NCI-H2107 (cell line): ENCODE results near the gene HMGN4.

Source experiments
- DNase-seq: peaks from one replicate; lab custom pipeline; 2025; lab: John Stamatoyannopoulos, UW

HMGN4 gene

DNA sequence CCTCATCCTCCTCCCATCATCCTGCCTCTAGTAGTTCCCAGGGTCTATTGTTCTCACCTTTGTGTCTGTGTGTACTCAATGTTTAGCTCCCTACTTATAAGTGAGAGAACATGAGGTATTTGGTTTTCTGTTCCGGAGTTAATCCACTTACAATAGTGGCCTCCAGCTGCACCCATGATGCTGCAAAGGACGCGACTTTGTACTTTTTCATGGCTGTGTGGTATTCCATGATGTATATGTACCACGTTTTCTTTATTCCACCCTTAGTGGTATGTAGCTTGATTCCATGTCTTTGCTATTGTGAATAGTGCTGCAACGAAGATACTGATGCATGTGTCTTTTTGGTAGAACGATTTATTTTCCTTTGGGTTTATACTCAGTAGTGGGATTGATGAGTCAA, 40.1 kb downstream of the HMGN4 start:
- DNase-seq = no peak

DNA sequence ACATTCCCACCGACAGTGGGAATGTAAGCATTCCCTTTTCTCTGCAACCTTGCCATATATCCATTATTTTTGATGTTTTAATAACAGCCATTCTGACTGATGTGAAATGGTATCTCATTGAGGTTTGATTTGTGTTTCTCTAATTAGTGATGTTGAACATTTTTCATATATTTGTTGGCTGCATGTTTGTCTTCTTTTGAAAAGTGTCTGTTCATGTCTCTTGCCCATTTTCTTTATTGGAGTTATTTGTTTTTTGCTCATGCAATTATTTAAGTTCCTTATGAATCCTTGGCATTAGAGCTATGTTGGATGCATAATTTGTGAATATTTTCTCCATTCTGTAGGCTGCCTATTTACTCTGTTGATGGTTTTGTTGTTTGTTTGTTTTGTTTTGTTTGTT, 40.6 kb downstream of the HMGN4 start:
- no peak for DNase-seq

DNA sequence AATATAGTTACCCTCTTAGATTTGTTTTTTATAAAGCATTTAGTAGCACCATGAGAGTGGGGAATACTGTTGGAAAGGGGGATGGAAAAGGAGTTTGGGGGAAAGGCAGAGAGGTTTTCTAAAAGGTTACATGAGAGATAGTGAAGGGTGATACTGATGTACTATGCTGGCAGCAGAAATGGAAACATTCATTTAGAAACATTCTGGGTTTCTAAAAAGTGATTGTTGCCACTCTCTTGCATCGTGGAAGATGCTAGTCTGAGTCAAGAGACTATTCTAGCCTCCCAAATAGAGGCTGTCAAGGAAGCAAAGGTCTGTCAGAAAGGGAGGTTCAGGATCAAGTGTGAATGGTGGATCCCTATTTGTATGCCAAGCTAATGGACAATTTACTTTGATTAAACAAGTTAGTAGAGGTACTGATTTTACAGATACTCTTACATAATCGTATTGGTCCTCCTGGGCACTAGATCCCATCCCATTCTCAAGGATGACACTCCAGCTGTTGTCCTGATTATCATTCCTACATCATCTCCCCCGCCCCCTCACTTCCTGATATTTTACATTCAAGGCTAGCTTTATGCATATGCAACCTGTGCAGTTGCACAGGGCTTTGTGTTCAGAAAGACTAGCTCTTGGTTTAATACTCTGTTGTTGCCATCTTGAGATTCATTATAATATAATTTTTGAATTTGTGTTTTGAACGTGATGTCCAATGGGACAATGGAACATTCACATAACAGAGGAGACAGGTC, 43.2 kb downstream of the HMGN4 start:
- DNase-seq = no peak

DNA sequence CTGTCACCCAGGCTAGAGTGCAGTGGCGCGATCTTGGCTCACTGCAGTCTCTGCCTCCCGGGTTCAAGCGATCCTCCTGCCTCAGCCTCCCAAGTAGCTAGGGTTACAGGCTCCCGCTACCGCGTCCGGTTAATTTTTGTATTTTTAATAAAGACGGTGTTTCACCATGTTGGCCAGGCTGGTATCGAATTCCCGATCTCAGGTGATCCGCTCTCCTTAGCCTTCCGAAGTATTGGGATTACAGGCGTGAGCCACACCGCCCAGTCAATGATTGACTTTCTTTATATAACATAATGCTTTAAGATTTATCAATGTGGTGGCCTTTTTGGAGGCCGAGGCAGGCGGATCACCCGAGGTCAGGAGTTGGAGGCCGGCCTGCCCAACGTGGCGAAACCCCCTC, 50.8 kb downstream of the HMGN4 start:
- no peak for DNase-seq

DNA sequence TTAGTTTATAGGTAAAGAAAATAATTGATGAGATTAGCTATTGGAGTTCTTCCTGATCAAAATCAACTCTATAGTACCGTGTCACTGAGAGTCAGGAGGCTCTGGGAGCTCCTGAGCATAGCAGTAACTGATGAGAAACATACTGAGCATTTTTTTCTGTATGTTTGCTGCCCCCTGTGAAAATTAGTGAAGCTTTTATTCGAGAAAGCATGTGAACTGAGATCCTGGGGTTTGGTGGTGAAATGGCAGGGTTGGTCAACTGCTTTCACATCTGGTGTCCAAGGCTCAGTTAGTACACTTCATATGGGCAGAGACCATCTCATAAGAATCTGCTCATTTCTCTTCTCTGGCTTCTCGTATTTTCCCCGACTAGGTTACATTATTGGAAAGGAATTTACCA, 54.5 kb downstream of the HMGN4 start:
- DNase-seq = no peak

DNA sequence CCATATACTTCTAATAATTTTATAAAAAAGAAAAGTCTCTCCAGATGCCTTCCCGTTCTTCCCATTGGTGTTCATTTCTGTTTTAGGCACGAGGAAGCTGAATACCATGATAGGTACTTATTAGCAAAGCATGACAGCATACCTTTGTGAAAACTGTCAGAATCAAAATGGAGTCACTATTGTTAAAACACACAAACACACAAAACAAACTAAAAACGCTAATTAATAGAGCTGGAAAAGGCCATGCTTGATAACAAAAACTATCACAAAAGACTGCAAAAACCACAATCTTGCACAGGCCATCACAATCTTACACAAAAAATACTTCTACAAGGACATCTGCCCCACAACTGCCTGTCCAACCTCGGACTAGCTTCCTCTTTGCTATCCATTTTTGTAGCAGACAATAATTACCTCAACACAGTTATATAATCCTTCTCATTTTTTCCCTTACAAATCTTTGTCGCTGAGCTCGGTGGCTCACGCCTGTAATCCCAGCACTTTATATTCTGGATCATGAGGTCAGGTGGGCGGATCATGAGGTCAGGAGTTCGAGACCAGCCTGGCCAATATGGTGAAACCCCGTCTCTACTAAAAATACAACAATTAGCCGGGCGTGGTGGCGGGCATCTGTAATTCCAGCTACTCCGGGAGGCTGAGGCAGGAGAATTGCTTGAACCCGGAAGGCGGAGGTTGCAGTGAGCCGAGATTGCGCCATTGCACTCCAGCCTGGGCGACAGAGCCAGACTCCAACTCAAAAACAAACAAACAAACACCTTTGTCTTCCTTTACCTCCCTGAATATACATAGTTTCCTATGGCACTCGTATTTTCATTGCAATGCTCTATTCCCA, 55.3 kb downstream of the HMGN4 start:
- no peak for DNase-seq

DNA sequence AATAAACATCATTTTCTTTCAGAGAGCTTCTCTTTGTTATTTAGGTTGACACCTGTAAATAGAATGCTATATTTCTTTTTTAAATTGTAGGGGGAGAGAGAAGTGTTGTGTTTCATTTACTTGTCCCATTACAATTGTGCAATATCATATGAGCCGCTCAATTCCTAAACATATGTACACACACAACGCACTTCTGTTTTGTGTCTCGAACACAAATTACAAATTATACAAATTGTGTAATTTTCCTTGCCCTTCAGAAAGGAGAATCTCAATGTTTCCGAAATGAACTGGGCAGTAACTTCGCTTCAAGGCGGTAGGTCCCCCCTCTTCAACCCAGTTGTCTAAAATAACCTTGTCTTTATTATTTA, 55.9 kb downstream of the HMGN4 start:
- no peak for DNase-seq

DNA sequence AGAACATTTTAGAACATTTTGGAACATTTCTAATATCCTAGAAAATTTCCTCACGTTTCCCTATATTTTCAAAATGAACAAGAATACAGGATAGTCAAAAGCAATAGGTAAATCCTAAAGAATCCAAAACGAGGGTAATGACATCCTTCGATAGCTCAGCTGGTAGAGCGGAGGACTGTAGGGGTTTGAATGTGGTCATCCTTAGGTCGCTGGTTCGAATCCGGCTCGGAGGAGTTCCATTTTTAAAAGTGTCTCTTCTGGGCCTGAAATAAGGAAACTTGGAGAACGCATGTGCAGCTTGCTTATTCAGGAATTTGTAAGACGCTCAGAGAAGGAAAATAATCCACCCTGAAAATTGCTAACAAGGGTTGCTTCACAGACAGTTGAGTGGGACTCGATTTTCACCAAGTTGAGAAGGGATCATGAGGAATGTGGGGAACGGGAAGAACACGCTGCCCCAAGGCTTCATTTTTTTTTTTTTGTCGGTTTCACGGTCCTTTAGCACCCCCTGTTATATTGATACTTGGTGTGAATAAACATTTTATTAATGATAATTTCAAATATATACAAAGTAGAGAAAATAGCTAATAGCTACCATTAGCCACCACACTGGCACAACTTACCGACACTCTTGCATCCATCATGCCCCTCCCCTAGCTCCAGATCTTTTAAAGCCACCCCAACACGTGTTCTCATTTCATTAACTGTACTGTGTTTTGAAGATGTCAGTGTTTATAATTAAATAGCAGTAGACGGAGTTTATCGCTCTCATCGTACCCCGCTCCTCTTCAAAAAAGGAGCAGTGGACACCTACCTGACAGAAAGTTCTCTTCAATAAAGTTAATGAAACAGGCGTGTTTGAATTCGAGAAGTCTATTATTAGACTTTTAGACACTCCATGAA, 56.8 kb downstream of the HMGN4 start:
- no peak for DNase-seq

DNA sequence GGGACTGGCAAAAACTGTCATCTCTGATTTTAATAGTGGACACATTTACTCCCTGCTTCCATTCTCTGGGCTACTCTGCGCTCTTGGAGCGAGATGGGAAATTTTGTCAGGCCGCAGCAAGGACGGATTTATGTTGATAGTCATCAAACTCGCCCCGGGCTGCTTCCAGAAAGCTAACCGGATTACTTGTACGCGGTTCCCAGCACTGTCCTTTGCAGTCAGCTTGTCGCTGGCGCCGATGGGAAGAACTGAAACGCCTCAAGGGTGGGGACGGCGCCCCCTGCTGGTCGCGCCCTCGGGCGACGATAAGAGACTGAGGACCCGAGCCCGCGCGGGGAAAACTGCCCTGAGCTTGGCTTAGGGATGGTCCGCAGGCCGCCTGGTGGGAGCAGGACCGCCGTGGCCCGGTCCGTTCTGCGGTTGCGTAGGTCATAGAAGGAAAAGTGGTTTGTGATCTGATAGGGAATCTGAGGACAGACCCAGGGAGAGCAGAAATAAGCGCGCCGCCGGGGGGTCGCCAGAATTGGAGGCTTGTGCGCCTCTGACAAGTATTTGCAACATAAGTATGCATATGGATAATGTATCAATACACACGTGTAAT, 57.6 kb downstream of the HMGN4 start:
- peak; percentile 65 for DNase-seq
